IPS DF 6.9 (cell line): ENCODE results near the gene PTPRC.

Experiments used
- DNase-seq: peaks from one replicate; pipeline ENCODE4 v3.0.0-alpha.2; 2013; ENCODE audit warnings: low read depth, low spot score
- H3K27ac ChIP-seq: one replicate; pipeline ENCODE4 v1.5.1; 2013; ENCODE audit warnings: low read length, control low read depth
- H3K27me3 ChIP-seq: 2 replicates; pipeline ENCODE4 v1.6.1; 2013; ENCODE audit warnings: mild to moderate bottlenecking, low read length; ENCODE audit not compliant: control insufficient read depth, insufficient read depth
- H3K36me3 ChIP-seq: 2 replicates; pipeline ENCODE4 v1.6.1; 2013; ENCODE audit warnings: low read length; ENCODE audit not compliant: control insufficient read depth, insufficient read depth
- H3K4me1 ChIP-seq: 2 replicates; pipeline ENCODE4 v1.6.1; 2013; ENCODE audit warnings: low read length; ENCODE audit not compliant: control insufficient read depth, insufficient read depth
- H3K4me3 ChIP-seq: 2 replicates; pipeline ENCODE4 v1.5.1; 2013; ENCODE audit warnings: mild to moderate bottlenecking, low read length
- H3K9me3 ChIP-seq: 2 replicates; pipeline ENCODE4 v1.6.1; 2013; ENCODE audit warnings: low read length, inconsistent platforms; ENCODE audit not compliant: control insufficient read depth, insufficient read depth
- WGBS: extraction: QIAGEN DNeasy Blood & Tissue Kit; methylation state at CpG from one replicate; pipeline ENCODE4 v1.1.7; 2013; ENCODE audit warnings: mixed read lengths, missing lambda C conversion rate; ENCODE audit not compliant: insufficient read length, insufficient coverage; 5-methylcytosine and 5-hydroxymethylcytosine counted together

The PTPRC gene

DNA sequence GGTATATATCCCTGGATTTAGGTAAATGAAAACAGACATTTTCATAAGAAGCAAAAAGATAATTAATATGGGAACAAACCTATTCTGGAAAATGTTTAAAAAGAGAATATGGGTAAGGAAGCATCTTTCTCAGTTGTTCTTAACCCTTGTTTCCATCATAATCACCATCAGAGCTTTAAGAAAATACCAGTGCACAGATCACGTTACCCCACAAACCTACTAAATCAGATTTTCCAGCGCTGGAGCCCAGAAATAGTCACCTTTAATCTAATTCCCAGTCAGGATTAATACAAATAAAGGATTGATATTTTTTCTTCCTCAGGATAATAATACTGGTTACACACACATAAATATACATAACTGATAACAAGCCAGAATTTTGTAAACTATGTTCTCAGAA lies 44.6 kb downstream of the PTPRC start:
- H3K27me3 ChIP-seq = no peaks in the 10 kb centered on the region
- no peak overlapping the region for H3K4me3 ChIP-seq
- no peaks in the 10 kb centered on the region for H3K4me1 ChIP-seq
- WGBS = no CpG with 5 or more reads among the region's 2 CpGs
- no peaks in the 10 kb centered on the region for H3K9me3 ChIP-seq
- DNase-seq = no peak
- no peak overlapping the region for H3K27ac ChIP-seq
- H3K36me3 ChIP-seq = no peaks in the 10 kb centered on the region

DNA sequence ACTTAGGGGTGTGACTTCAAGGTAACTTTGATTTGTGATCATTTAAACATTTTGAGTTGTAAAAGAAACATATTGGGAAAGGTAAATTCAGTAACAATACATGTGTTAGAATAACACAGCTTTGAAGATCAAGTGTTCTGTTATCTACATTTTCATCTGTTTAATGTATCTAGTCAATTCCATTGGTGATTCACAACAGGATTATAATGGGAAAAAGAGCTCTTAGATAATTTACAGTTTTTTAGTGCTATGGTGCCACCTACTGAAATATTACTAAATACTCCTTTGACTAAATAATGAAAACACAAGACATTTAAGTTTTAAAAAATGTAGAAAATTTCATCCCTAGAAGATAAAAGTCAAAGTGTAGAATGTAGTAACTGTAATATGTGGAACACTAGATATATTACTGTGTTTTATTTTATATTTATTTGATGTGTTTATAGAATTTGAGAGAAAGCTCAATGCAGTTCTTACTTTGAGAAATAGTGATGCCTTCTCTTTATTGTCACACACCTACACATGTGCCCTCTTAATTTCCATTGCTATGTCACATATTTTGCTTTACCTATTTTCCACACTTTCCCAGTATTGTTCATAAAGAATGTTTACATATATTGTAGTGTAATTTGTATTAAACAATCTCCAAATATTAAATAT lies 47.4 kb downstream of the PTPRC start:
- H3K9me3 ChIP-seq = no peaks in the 10 kb centered on the region
- H3K4me1 ChIP-seq = no peaks in the 10 kb centered on the region
- no peak overlapping the region for H3K4me3 ChIP-seq
- H3K27me3 ChIP-seq = no peaks in the 10 kb centered on the region
- H3K36me3 ChIP-seq = no peaks in the 10 kb centered on the region
- DNase-seq = no peak
- H3K27ac ChIP-seq = no peak overlapping the region

DNA sequence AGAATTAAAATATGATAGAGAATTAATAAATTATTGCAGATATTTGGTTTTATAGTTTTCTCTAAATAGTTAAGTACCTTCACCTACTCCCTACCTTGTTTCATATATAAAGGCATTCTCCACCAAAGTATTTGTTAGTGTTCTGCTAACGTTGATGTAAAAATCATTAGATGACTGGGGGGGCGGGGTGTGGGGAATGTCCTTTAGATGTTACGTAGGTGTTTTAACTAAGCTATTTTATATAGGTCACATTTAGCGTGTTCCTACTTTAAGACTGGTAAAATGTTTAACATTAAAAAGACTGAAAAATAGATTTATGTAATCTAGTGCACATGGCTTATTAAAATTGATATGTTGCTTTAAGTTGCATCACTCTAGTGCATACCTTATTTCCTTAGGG lies 48.6 kb downstream of the PTPRC start:
- Histone ChIP-seq H3K36me3 (no peaks in the 10 kb centered on the region), H3K27ac (no peak overlapping the region)
- no CpG with 5 or more reads among the region's 4 CpGs for WGBS

DNA sequence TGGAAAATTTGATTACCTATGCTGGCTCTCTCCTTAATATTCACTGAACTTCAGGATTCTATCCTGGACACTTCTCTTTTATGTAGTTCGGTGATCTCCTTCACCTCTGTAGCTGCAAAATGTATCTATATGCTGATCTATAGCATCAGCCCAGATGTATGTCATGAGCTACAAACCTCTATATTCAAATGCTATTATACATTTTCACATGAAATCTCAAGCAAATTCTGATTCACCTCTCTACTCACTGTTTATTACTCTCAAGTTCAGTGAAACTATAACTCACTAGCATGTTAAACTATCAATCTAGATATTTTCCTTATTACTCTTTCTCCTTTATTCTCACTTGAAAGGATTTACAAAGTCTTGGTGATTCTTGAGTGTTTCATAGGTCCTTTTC lies 52.2 kb downstream of the PTPRC start:
- H3K36me3 ChIP-seq = no peaks in the 10 kb centered on the region

More for the DNA sequence above, 48.6 kb downstream of the PTPRC start:
- Histone ChIP-seq H3K4me3 (no peak overlapping the region), H3K9me3 (no peaks in the 10 kb centered on the region), H3K4me1 (no peaks in the 10 kb centered on the region), H3K27me3 (no peaks in the 10 kb centered on the region)
- no peak for DNase-seq

DNA sequence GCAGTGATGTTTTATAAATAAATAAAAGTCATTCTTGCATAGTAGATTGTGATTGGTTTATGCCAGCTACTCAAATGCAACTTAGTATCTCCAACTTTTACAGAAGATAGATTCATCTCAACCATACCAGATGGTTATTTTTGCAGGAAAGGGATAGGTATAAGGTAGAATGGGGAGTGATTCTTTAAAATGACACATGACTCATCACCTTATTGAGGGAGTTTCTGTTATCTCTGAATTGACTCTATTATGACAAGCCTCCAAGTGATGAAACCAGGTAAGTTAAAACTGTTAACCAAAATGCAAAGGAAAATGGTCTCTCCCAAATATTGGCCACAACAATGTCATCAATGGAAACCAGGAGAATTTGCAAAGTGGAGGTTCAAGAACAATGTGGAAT lies 54.5 kb downstream of the PTPRC start:
- H3K4me1 ChIP-seq = no peaks in the 10 kb centered on the region
- H3K27ac ChIP-seq = no peak overlapping the region
- no peak overlapping the region for H3K4me3 ChIP-seq
- H3K36me3 ChIP-seq = no peaks in the 10 kb centered on the region
- no peaks in the 10 kb centered on the region for H3K27me3 ChIP-seq
- H3K9me3 ChIP-seq = no peaks in the 10 kb centered on the region
- DNase-seq = no peak

More for the DNA sequence above, 52.2 kb downstream of the PTPRC start:
- no peak overlapping the region for H3K27ac ChIP-seq
- DNase-seq = no peak
- H3K4me3 ChIP-seq = no peak overlapping the region
- no CpG with 5 or more reads among the region's 1 CpG for WGBS
- no peaks in the 10 kb centered on the region for H3K27me3 ChIP-seq
- H3K9me3 ChIP-seq = no peaks in the 10 kb centered on the region
- H3K4me1 ChIP-seq = no peaks in the 10 kb centered on the region

DNA sequence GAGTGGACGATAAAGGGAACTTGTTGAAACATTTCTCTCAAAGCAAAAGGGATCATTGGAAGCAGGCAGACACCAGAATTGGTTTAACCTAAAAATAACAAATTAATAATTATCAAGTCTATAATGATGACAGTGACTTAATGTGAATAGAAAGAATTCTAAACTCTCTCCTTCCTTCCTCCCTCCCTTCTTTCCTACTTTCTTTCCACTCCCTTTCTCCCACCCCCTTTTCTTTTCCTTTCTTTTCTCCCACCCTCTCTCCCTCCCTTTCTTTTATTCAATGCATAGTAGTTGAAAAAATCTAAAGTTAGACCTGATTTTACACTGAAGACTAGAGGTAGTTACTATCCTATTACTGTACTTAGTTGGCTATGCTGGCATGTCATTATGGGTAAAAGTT lies 55.7 kb downstream of the PTPRC start:
- Histone ChIP-seq H3K27me3 (no peaks in the 10 kb centered on the region), H3K36me3 (no peaks in the 10 kb centered on the region), H3K9me3 (no peaks in the 10 kb centered on the region), H3K27ac (no peak overlapping the region), H3K4me3 (no peak overlapping the region), H3K4me1 (no peaks in the 10 kb centered on the region)
- DNase-seq = no peak
- no CpG with 5 or more reads among the region's 1 CpG for WGBS

DNA sequence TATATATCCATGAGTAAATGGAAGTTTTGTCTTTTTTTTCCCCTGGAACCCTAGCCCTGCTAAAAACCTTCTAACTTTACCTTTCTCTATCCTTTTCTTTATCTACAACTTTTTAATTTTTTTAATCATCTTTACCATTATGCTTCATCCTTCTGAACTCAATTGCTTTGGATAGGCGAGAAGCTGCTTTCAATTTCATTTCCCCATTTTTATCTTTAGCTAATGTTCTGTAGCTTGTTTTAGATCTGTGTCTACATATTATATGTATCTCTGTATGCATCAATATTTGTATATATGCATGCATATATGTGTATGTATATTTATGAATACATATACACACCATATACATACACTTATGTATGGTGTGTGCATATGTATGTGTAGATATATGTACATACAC lies 57.4 kb downstream of the PTPRC start:
- Histone ChIP-seq H3K27ac (no peak overlapping the region), H3K4me3 (no peak overlapping the region), H3K9me3 (no peaks in the 10 kb centered on the region), H3K27me3 (no peaks in the 10 kb centered on the region), H3K36me3 (no peaks in the 10 kb centered on the region), H3K4me1 (0 out of 2 replicates have a peak, but pooled peaks cover 2% of the 10 kb centered on the region)
- no CpG with 5 or more reads among the region's 1 CpG for WGBS
- no peak for DNase-seq

DNA sequence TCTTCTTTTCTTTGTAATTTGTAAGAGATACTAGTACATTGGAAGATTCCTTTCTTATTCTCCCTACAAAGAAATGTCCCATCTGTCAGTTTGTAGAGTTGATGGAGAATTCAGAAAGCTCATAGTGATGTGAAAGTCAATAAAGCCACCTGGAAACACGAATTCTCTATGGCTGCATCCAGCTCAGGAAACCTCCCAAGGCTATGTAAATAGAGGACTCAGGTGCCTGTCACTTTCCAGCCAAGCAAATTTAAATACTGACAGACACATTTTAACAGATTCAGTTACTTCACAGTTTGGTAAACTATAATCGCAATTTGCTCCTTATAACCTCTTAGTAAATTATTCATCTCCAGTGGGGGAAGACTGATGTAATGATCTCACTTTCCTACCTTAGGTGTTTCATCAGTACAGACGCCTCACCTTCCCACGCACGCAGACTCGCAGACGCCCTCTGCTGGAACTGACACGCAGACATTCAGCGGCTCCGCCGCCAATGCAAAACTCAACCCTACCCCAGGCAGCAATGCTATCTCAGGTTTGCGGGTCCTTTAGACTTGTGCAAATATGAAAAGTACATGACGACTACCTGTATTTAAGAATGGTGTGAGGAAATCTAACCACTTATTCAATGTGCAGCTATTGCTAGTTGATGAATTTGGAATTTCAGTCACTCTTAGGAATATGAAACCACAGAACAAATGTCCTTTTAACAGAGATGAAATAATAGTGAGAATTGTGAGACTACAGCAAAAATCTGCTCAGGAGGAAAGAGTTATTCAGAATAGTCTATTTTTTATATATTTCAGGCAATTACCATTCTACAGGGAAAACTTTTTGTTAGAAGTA lies 60.6 kb downstream of the PTPRC start:
- no peaks in the 10 kb centered on the region for H3K9me3 ChIP-seq
- peak; percentile 47 for DNase-seq
- no peaks in the 10 kb centered on the region for H3K36me3 ChIP-seq

DNA sequence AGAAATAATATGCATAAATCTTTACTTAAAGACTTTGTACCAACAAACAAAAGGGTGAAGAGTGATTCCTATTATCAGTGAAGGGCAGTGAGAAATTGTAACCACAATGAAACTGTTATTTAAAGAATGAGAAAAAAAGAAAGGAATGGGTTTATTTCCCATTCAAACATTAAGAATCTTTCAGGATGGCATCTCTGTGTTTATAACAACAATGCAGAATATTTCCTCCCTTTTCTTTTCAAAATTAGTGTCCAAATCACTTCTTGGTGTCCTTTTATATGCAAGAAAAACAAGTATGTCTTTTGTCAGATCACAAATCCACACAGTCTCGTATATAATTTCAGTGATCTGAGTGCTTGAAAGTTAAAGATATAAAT lies 61.2 kb downstream of the PTPRC start:
- Histone ChIP-seq H3K36me3 (no peaks in the 10 kb centered on the region), H3K4me3 (no peak overlapping the region), H3K27me3 (no peaks in the 10 kb centered on the region), H3K9me3 (no peaks in the 10 kb centered on the region), H3K27ac (no peak overlapping the region), H3K4me1 (peaks cover 5% of the 10 kb centered on the region; the same call in 1 of the 2 replicates)
- DNase-seq = no peak
- no CpG with 5 or more reads among the region's 1 CpG for whole genome bisulfite sequencing

More for the DNA sequence above, 60.6 kb downstream of the PTPRC start:
- Histone ChIP-seq H3K4me1 (peaks cover 5% of the 10 kb centered on the region; the same call in 1 of the 2 replicates), H3K27ac (no peak overlapping the region), H3K27me3 (no peaks in the 10 kb centered on the region), H3K4me3 (no peak overlapping the region)
- WGBS = no CpG with 5 or more reads among the region's 13 CpGs

DNA sequence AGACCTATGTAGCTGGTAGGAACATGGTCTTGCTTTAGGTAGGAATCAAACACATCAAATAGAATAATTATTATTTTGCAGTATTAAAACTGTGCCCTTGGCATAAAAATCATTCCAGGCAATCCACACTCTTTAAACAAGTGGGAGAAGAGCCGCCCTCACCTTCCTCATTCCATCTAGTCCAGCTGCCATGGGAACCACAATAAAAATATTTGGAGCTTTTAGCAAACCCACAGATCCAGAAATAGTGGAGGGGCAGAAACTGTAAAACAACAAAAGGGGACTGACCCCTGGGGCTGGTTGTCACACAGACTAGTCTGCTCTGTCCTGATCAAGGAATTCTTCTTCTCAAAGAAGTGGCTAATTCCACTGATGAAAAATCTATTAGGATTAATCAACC lies 61.6 kb downstream of the PTPRC start:
- Histone ChIP-seq H3K4me3 (no peak overlapping the region), H3K9me3 (no peaks in the 10 kb centered on the region), H3K27me3 (no peaks in the 10 kb centered on the region), H3K27ac (no peak overlapping the region), H3K36me3 (no peaks in the 10 kb centered on the region), H3K4me1 (peaks cover 5% of the 10 kb centered on the region; the same call in 1 of the 2 replicates)
- no peak for DNase-seq
- no CpG with 5 or more reads among the region's 1 CpG for WGBS
